ENCODE data around the gene PRDX2.

- TF ChIP-seq MAX (IDR thresholded peaks at IDR 0.05; ENCODE audit: low read depth) (no peak), USF1 (IDR thresholded peaks at IDR 0.05; ENCODE audit: borderline replicate concordance, low read depth) (no peak)
Observed at GRCh38 chr19:12752056-12752781, 49.4 kb downstream of the PRDX2 start.
